T-helper 1 cell treated with Interleukin-12 subunit alpha and Interleukin-12 subunit beta and Interleukin-4 antibody, amounts not matched to agents 30 ng/mL and 1 ng/mL, for 36 hours (primary cell): Measurements from ENCODE around the gene TTLL12. TPM values are rescaled to one million over a fixed set of nuclear protein-coding genes. Genes with fewer than 3 reads are reported as not detected.

Source experiments
- intact Hi-C: fragments of 100-400 bp; cut with micrococcal nuclease; formaldehyde crosslinking; loops from one replicate; pipeline ENCODE4 v1.15.1; 2024
- total RNA-seq: library from RNA; stranded (reverse); gene quantifications from 2 replicates; pipeline ENCODE4 v1.2.3, GENCODE V29; 2022

TTLL12 gene
- total RNA-seq, 1 donor from 2014 or later, result 41.1 TPM

DNA sequence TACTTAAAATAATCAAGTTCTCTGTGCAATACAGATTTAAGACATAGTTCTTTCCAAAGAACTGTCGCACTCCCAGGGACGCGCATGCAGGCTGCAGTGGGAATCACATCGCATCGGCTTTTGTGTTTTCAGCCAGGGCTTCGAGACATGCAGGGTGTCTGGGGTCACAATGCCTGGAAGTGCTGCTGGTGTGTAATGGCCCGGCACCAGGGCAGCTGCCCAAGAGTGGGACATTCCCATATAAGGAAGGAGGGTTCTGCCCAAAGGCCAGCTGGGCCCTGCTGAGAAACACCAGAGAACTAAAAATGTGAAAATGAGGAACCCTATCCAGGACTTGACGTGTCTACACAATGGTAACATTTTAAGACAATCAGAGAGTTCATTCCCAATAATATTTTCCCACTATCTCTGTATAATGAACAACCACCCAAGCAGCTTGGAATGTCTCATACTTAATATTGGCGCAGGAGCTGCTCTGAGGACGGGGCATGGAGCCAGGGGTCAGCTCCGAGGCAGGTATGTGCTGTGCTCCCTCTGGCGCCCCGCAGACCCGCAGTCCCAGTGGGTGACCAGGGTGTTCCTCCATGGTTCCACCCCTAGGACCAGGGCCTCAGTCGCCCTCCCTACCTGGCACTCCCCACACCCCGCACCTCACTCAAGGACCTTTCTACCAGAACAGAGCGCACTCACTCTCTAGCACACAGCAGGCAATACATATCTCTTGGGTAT lies 55.0 kb downstream of the TTLL12 start:
- intact Hi-C loops, result no loop called here

DNA sequence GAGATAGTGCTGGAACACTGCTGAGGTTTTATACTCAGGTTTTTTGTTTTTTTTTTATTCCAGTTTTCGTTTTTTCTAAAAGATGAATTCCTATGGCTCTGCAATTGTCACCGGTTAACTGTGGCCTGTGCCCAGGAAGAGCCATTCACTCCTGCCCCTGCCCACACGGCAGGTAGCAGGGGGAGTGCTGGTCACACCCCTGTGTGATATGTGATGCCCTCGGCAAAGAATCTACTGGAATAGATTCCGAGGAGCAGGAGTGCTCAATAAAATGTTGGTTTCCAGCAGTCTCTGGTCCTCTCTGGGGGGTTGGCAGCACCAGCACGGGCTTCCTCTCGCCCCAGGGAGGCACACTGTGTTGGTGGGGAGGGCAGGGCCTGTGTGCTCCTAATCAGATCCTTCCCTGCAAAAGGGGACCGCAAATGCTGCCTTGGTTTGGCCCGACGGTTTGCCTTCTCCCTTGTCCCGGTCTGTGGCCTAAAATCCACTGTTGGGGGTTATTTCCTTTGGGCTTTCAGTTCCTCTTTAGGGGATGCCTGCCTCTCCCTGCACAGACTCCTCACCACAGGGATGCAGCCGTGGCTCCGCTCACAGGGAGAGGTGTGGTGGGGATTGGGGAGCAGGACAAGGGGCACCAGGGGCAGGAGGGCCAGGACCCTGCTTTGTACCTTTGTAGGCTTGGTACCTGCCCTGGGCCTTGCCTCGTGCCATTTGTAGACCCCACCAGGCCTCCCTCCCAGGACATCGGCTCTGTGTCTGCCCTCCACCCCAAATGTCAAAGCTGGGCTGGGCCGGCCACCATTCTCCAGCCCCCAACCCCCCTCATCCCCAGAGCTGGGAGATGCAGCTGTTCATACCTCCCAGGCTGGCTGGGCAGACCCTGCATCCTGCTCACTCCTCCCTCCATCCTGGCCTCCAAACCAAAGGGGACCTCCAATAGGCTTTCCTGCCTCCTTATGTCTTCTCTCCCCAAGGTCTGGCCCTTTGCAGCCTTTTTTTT lies 57.2 kb downstream of the TTLL12 start:
- intact Hi-C loops, result no loop called here

DNA sequence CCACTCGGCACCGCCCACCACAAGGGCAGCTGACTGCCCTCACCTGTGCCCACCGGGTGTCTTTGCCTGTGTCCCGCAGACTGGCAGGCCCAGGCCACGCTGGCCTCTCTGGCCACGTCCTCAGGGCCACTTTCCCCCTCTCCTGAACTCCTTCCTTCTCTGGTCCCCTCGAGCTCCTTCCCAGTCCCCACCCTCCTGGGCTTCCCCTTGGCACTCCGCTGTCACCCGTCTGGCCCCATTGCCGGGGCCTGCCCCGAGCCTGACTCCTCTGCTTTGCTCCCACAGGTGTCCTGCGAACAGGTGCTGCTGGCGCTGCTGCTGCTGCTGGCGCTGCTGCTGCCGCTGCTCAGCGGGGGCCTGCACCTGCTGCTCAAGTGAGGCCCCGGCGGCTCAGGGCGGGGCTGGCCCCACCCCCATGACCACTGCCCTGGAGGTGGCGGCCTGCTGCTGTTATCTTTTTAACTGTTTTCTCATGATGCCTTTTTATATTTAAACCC lies 58.0 kb downstream of the TTLL12 start:
- intact Hi-C loops, result no loop called here

DNA sequence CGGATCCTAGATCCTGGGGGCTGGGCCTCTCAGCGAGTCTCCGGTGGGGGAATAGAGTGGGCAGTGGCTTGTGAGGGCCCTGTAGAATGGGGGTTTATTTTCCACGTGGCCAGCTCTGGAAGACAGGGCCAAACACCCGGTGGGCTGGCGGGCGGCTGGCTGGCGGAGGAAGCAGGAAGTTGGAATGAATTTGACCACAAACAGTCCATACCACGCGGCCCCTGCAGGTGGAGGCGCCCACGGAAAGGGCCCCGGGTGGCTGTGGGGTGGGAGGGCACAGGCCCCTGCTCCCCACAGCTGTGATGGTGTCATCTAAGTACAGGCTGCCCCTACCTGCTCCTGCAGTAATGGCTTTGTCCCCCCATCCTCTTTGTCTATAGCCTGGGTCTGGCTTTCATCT lies 58.8 kb downstream of the TTLL12 start:
- intact Hi-C loops, result no loop called here

DNA sequence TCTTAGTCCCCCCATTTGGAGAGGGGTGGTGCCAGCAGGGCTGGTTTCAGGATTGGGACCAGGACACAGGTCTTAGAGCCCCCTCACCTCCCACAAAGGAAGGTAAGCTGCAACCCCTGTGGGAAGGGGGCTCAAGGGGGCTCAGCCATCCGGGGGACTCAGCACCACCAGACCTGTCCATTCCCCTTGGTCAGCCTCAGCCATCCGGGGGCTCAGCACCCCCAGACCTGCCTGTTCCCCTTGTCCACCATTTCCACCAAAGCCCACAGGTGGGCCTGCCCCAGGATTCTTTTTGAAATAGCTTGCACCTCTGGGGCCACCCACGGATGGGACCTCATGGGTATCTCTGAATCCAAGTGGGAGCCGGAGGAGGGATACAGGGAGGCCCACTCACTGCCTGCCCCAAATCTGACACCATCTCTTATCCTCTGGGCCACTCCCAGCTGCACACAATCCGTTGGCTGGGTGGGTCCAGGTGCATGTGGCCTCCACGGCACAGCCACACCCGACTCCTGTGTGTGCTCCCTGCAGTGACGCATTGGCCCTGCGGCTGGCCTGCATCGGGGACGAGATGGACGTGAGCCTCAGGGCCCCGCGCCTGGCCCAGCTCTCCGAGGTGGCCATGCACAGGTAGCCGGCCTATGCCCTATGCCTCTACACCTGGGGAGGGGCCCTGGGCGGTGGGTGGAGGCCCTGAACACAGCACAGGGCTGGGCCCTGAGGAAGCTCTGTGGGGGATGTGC lies 59.6 kb downstream of the TTLL12 start:
- intact Hi-C loops, result no loop called here

DNA sequence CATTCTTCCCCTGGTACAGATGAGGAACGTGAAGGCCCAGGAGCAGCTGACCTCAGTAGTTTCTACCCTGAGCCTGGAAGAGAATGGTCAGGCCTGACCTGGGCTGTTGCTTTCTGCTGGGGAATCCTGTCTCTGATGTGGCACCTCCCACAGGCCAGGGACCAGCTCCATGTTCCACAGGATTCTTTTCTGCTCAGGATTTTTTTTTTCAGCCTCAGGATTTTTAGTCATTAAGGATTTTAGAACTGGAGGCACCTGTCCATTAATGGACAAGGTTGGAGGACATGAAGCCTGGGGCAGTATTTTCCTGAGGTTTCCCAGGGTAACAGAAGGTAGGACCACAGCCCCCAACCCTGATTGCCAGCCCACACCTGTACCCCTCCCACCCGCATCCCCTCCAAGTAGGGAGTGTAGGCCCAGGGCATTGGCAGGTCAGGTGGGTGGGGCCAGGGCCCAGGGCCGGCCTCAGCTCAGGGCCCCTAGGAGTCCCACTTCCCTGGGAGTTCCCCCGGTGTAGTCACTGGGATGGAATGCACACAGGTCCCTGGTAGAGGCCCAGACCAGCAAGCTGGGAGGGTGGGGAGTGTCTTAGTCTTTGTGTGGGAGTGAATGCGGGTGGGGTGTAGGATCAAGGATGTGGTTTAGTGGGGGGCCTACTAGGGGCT lies 60.3 kb downstream of the TTLL12 start:
- intact Hi-C loops, result no loop called here

DNA sequence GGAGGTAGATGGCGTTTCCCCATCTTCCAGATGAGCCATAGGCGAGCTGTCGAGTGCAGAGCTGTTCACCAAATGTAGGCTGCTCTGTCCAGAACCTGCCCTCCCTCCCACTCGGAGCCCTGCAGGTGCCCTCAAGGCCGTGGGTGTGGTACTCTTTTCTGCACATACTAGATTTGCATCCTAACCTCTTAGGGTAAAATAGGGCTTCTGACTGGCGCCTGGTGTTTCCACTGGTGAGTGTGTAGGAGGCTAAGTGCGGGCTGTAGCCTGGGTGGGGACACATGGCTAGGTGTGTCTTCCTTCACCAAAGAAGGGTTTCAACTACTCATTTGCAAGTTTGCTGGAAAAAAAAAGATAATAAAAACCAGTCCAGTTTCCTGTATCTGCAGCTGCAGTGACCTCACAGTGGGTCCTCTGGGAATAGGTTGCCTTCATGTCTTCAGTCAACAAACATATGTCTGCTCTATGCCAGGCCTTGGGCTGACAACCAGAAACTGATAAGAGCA lies 67.9 kb downstream of the TTLL12 start:
- intact Hi-C loops, result no loop called here

DNA sequence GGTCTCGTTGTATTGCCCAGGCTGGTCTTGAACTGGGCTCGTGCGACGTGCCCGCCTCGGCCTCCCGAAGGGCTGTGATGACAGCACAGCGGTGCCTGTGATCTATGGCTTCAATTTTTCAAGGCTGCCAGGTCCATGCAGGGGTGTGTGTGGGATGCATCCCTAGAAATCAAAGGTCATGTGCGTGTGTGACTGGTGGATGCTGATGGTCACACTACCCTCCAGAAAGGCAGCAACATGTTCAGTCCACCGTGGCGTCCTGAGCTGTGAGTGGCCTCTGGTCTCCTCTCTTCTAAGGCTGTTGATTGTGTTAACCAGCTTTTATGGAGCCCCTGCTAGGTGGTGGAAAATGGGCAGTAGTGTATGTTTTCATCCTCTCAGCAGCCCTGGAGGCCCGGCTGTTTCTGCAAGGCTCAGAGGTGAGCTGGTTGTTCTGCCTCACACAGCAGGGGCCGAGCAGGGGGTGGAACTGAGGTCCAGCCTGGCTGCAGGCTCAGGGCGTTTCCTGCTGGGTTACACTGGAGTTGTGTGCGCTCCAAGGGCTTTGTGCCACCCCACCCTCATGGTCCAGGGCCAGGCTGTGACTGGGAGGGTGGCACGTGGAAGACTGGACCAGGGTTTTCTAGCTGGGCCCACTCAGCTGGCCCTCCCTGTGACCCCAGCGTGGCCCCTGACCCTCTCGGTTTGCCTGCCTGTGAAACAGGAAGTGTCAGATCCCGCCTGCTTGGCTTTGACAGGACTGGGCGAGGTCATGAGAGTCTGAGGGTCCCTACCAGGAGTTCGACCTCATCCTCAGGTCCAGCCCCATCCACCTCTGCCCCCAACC lies 68.7 kb downstream of the TTLL12 start:
- intact Hi-C loops, result no loop called here

DNA sequence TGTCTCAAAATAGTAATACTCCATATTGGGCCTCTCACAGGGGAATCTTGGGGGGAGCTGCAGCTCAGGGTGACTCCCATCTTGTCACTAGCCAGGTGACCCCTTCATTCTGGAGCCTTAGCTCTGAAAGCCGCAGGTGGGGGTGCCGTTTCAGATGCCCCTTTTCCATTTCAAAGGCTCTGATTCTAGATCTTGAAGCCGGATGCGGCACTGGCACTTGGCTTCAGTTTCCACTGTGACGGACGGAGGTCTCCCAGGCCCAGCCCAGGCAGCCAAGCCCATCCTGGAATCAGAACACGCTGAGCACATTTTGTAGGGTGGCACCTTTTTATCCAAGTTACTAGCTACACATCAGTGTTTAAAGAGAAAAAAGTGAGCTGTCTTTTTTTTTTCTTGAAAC lies 70.0 kb downstream of the TTLL12 start:
- intact Hi-C loops, result no loop called here

Other genes with a start within 250 kb of the TTLL12 start
- 28.7 and 30.0 TPM in 2 replicates for gene PACSIN2, start 172.0 kb downstream of the TTLL12 start, total RNA-seq
- gene TTLL1, start 97.7 kb downstream of the TTLL12 start, total RNA-seq, result 5.3 and 6.2 TPM in 2 replicates
- 0.29 and 0.51 TPM in 2 replicates for gene BIK, start 76.4 kb downstream of the TTLL12 start, total RNA-seq
- 10.7 and 14.0 TPM in 2 replicates for gene MCAT, start 43.7 kb downstream of the TTLL12 start, total RNA-seq
- 93.2 and 103 TPM in 2 replicates for gene TSPO, start 35.6 kb downstream of the TTLL12 start, total RNA-seq
- 0.39 and 0.44 TPM in 2 replicates for gene SCUBE1, start 156.2 kb upstream of the TTLL12 start, total RNA-seq
- gene MPPED1, start 224.9 kb upstream of the TTLL12 start, total RNA-seq, result not detected in 2 replicates